H1 (cell line): Measurements from ENCODE around the gene TRMT2B. TPM values are rescaled to one million over a fixed set of nuclear protein-coding genes. Genes with fewer than 3 reads are reported as not detected.
"Not testable (repeated sequence)": the region's sequence is repeated elsewhere in the genome, so short reads cannot be mapped to it uniquely, and the experiment has no call there.

Experiments used
- CTCF ChIA-PET: fragments of 300-600 bp; sonication (Branson Sonifier 250); formaldehyde crosslinking; loops from one replicate; lab custom pipeline; 2021; ENCODE audit not compliant: partially characterized antibody; lab: Charles Lee
- POLR2A ChIA-PET: fragments of 300-600 bp; sonication (Branson Sonifier 250); formaldehyde crosslinking; loops from one replicate; lab custom pipeline; 2021; ENCODE audit warnings: inconsistent platforms; ENCODE audit not compliant: partially characterized antibody; lab: Charles Lee
- DNase-seq, 2 experiments: peaks; one replicate each; pipeline versions ENCODE4 v3.0.0 to v3.0.0-alpha.2; 2010 to 2022; ENCODE audit warnings: low spot score in 2 of 2, low read depth in 1 of 2, mixed read lengths in 1 of 2
- FAIRE-seq: peaks from 2 replicates; lab custom pipeline; 2011; peaks lifted over from hg19 to GRCh38; lab: Jason Lieb, UNC
- H2AFZ ChIP-seq: 2 replicates; pipeline ENCODE4 v1.8.1; 2012; ENCODE audit warnings: low read length, inconsistent platforms
- H2AK5ac ChIP-seq: 2 replicates; pipeline ENCODE4 v1.6.1; 2013; ENCODE audit warnings: low read depth, low read length
- H2BK120ac ChIP-seq: replicated peaks from 2 replicates; pipeline ENCODE3; 2013; ENCODE audit warnings: low read depth, low read length, inconsistent platforms
- H2BK12ac ChIP-seq: 2 replicates; pipeline ENCODE4 v1.6.1; 2013; ENCODE audit warnings: low read depth, low read length
- H2BK15ac ChIP-seq: 2 replicates; pipeline ENCODE4 v1.6.1; 2013; ENCODE audit warnings: low read length
- H2BK20ac ChIP-seq: 2 replicates; pipeline ENCODE4 v1.6.1; 2013; ENCODE audit warnings: low read length
- H2BK5ac ChIP-seq: 2 replicates; pipeline ENCODE4 v1.6.1; 2013; ENCODE audit warnings: low read depth, low read length
- H3K14ac ChIP-seq: 2 replicates; pipeline ENCODE4 v1.6.1; 2013; ENCODE audit warnings: inconsistent platforms; ENCODE audit not compliant: insufficient read length
- H3K18ac ChIP-seq: 2 replicates; pipeline ENCODE4 v1.6.1; 2013; ENCODE audit warnings: low read length; ENCODE audit errors: extremely low read depth
- H3K23ac ChIP-seq: 2 replicates; pipeline ENCODE4 v1.6.1; 2013; ENCODE audit warnings: inconsistent platforms; ENCODE audit not compliant: insufficient read length
- H3K23me2 ChIP-seq: 2 replicates; pipeline ENCODE4 v1.6.1; 2013; ENCODE audit warnings: low read depth, low read length
- H3K27ac ChIP-seq: 2 replicates; pipeline ENCODE4 v1.6.1; 2011; ENCODE audit warnings: low read depth, low read length, inconsistent platforms
- H3K27me3 ChIP-seq, 4 experiments: replicated peaks in 1 of 4; 1 replicate in 1 of 4; 2 replicates in 3 of 4; pipeline versions ENCODE4 v1.6.1 to v1.8.1; 2011 to 2013; ENCODE audit warnings: low read length in 3 of 4, mild to moderate bottlenecking in 3 of 4, inconsistent platforms in 2 of 4, mixed read lengths in 2 of 4, moderate library complexity in 1 of 4; ENCODE audit not compliant: control insufficient read depth in 3 of 4, insufficient read depth in 3 of 4; ENCODE audit errors: extremely low read depth in 1 of 4
- H3K36me3 ChIP-seq, 4 experiments: 2 replicates each; pipeline versions ENCODE4 v1.6.1 to v1.8.1; 2011 to 2013; ENCODE audit warnings: mild to moderate bottlenecking in 4 of 4, low read length in 3 of 4, moderate library complexity in 2 of 4, control low read depth in 1 of 4, inconsistent platforms in 1 of 4; ENCODE audit not compliant: insufficient read depth in 4 of 4, control insufficient read depth in 2 of 4
- H3K4ac ChIP-seq: replicated peaks from 2 replicates; pipeline ENCODE3; 2013; ENCODE audit warnings: low read length, low read depth, mixed read lengths, inconsistent platforms; ENCODE audit not compliant: insufficient read length
- H3K4me1 ChIP-seq, 4 experiments: replicated peaks in 1 of 4; 1 replicate in 1 of 4; 2 replicates in 3 of 4; pipeline versions ENCODE4 v1.6.1 to v1.8.1; 2011 to 2013; ENCODE audit warnings: low read length in 3 of 4, inconsistent platforms in 2 of 4, mixed read lengths in 1 of 4; ENCODE audit not compliant: insufficient read depth in 4 of 4, control insufficient read depth in 3 of 4
- H3K4me2 ChIP-seq, 2 experiments: 2 replicates each; pipeline versions ENCODE4 v1.6.1 to v1.8.1; 2011 to 2013; ENCODE audit warnings: low read depth in 2 of 2, low read length in 2 of 2, control low read depth in 1 of 2, inconsistent platforms in 1 of 2, mild to moderate bottlenecking in 1 of 2; ENCODE audit not compliant: insufficient read depth in 1 of 2
- H3K4me3 ChIP-seq, 4 experiments: fragments of 200-600, 300-600 bp in 1 of 4; sonication (generic), shearing (Covaris generic), sonication (Bioruptor Twin) in 1 of 4; 2 replicates each; pipeline versions ENCODE4 v1.5.1 to v1.8.1; 2011 to 2016; ENCODE audit warnings: low read length in 4 of 4, low read depth in 3 of 4, control low read depth in 2 of 4, inconsistent platforms in 2 of 4, mild to moderate bottlenecking in 2 of 4, mixed read lengths in 1 of 4, moderate library complexity in 1 of 4; ENCODE audit not compliant: insufficient read depth in 2 of 4; ENCODE audit errors: extremely low read depth in 1 of 4
- H3K56ac ChIP-seq: replicated peaks from 2 replicates; pipeline ENCODE3; 2013; ENCODE audit warnings: low read depth, mild to moderate bottlenecking, mixed read lengths, low read length, inconsistent platforms; ENCODE audit not compliant: insufficient read length
- H3K79me1 ChIP-seq: 2 replicates; pipeline ENCODE4 v1.6.1; 2013; ENCODE audit warnings: low read depth, low read length, control low read depth
- H3K79me2 ChIP-seq, 2 experiments: 2 replicates each; pipeline versions ENCODE4 v1.6.1 to v1.8.1; 2012 to 2013; ENCODE audit warnings: low read length in 2 of 2, mild to moderate bottlenecking in 2 of 2, inconsistent platforms in 1 of 2; ENCODE audit not compliant: insufficient read depth in 2 of 2, control insufficient read depth in 1 of 2
- H3K9ac ChIP-seq, 4 experiments: replicated peaks in 1 of 4; 1 replicate in 1 of 4; 2 replicates in 3 of 4; pipeline versions ENCODE4 v1.6.1 to v1.8.1; 2011 to 2013; ENCODE audit warnings: low read depth in 3 of 4, low read length in 3 of 4, control low read depth in 2 of 4, mild to moderate bottlenecking in 2 of 4, moderate library complexity in 2 of 4, inconsistent platforms in 1 of 4; ENCODE audit errors: extremely low read depth in 1 of 4
- H3K9me3 ChIP-seq, 2 experiments: 2 replicates each; pipeline versions ENCODE4 v1.6.1 to v1.8.1; 2012 to 2013; ENCODE audit warnings: mild to moderate bottlenecking in 2 of 2, moderate library complexity in 2 of 2, control low read depth in 1 of 2, inconsistent platforms in 1 of 2, low read depth in 1 of 2, low read length in 1 of 2, mixed read lengths in 1 of 2; ENCODE audit not compliant: insufficient read depth in 2 of 2
- H4K20me1 ChIP-seq, 2 experiments: replicated peaks in 1 of 2; 2 replicates each; pipeline versions ENCODE3 to v1.8.1; 2011 to 2013; ENCODE audit warnings: inconsistent platforms in 2 of 2, low read length in 2 of 2, mild to moderate bottlenecking in 1 of 2; ENCODE audit not compliant: insufficient read depth in 2 of 2, control insufficient read depth in 1 of 2
- H4K5ac ChIP-seq: 2 replicates; pipeline ENCODE4 v1.6.1; 2013; ENCODE audit warnings: low read length, low read depth, mixed read lengths, inconsistent platforms; ENCODE audit not compliant: insufficient read length
- H4K8ac ChIP-seq: 2 replicates; pipeline ENCODE4 v1.8.0; 2013; ENCODE audit warnings: mild to moderate bottlenecking, moderate library complexity, low read length, inconsistent platforms; ENCODE audit not compliant: insufficient read depth; ENCODE audit errors: extremely low read depth
- H4K91ac ChIP-seq: replicated peaks from 2 replicates; pipeline ENCODE3; 2013; ENCODE audit warnings: low read length, mixed read lengths, inconsistent platforms; ENCODE audit not compliant: insufficient read length
- WGBS, 2 experiments: shearing (Covaris generic) in 1 of 2; methylation state at CpG; one replicate each; pipeline versions ENCODE4 v1.1.6 to v1.1.7; 2013 to 2015; ENCODE audit warnings: low lambda C conversion rate in 2 of 2, mixed read lengths in 2 of 2, inconsistent platforms in 1 of 2, low coverage in 1 of 2, missing lambda C conversion rate in 1 of 2; ENCODE audit not compliant: insufficient replicate concordance in 2 of 2, insufficient coverage in 1 of 2, insufficient read length in 1 of 2; ENCODE audit errors: extremely low coverage in 1 of 2, missing lambda C conversion rate in 1 of 2; 5-methylcytosine and 5-hydroxymethylcytosine counted together
- polyA plus RNA-seq, 7 experiments: library from polyadenylated mRNA; depleted of rRNA in 3 of 7; stranded (reverse) in 5 of 7; unstranded in 2 of 7; fragments of >200 nt in 5 of 7; fragments of 200-250 nt in 2 of 7; gene quantifications; 1 replicate in 5 of 7; 2 replicates in 1 of 7; 4 replicates in 1 of 7; pipeline versions ENCODE4 v1.2.1 to v1.2.3, GENCODE V29; 2011 to 2013; ENCODE audit warnings: missing spikeins in 2 of 7, mixed read lengths in 2 of 7
- total RNA-seq: library from RNA; stranded (reverse); fragmentation: NEBNext Ultra II Directional; extraction: Animal tissue kit (Norgen Biotek cat#: 25700); gene quantifications from 2 replicates; pipeline ENCODE4 v1.2.1, GENCODE V29; 2021

TRMT2B gene
- total and polyA plus RNA-seq, 2 of the 8 experiments (the other 6 are each of a cell fraction or from before 2014, with no cell fraction given), result 12.1 to 12.4 TPM

DNA sequence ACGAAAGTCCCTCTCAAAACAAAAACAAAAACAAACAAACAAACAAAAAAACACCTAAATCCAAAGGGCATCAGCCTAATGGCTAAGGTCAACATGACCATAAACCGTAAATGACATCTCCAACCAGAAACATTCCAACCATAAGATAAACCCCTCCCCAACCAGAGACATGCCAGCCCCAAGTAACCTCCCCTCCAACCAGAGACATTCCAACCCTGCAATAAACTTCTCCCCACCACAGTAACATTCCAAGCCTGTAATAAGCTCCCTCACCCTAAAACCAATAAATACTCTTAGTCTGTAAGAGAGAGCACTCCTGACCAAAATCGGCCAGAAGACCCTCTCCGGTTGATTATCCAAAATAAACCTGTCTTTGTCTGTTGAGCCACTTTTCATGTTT, 4.6 kb upstream of the TRMT2B start:
- H3K4me1 ChIP-seq, H2AK5ac ChIP-seq, H3K36me3 ChIP-seq, H4K5ac ChIP-seq, H4K91ac ChIP-seq, H3K79me2 ChIP-seq, H3K27me3 ChIP-seq, DNase-seq, H3K4me3 ChIP-seq, H2BK15ac ChIP-seq, FAIRE-seq, H4K8ac ChIP-seq, H3K23ac ChIP-seq, H3K9me3 ChIP-seq, H3K23me2 ChIP-seq, H2BK12ac ChIP-seq, H3K14ac ChIP-seq, H2BK120ac ChIP-seq, H2AFZ ChIP-seq, H2BK20ac ChIP-seq, H3K4me2 ChIP-seq, H3K9ac ChIP-seq, CTCF ChIA-PET, H3K56ac ChIP-seq, H3K27ac ChIP-seq, H3K79me1 ChIP-seq, H4K20me1 ChIP-seq, H3K4ac ChIP-seq, H3K18ac ChIP-seq, POLR2A ChIA-PET, H2BK5ac ChIP-seq: not testable (repeated sequence)
- WGBS, 2 experiments, result 69% methylated on average over 4 of the region's 4 CpGs; no CpG with 5 or more reads in 1 of the 2 experiments
